Esophagus squamous epithelium (tissue), 4 donors: ENCODE results near the gene MCAM.

Source experiments
- POLR2A ChIP-seq, 4 donors: fragments of 450-650 bp; IDR thresholded peaks; one replicate each; pipeline ENCODE4 v1.6.1; 2017; ENCODE audit warnings: antibody characterized with exemption in 4 of 4, mild to moderate bottlenecking in 4 of 4, moderate library complexity in 3 of 4
- TF ChIP-seq, protein P1 (sequence below), 6 experiments: fragments of 450-650 bp in 4 of 6; fragments of 200-600 bp in 2 of 6; sonication (generic) in 2 of 6; IDR thresholded peaks; one replicate each; pipeline ENCODE4 v1.5.1; 2016 to 2019; ENCODE audit warnings: antibody characterized with exemption in 6 of 6, mild to moderate bottlenecking in 4 of 6, moderate library complexity in 4 of 6

- TF ChIP-seq POLR2A (IDR thresholded peaks at IDR 0.05), result no peak
- TF ChIP-seq, protein P1, sequence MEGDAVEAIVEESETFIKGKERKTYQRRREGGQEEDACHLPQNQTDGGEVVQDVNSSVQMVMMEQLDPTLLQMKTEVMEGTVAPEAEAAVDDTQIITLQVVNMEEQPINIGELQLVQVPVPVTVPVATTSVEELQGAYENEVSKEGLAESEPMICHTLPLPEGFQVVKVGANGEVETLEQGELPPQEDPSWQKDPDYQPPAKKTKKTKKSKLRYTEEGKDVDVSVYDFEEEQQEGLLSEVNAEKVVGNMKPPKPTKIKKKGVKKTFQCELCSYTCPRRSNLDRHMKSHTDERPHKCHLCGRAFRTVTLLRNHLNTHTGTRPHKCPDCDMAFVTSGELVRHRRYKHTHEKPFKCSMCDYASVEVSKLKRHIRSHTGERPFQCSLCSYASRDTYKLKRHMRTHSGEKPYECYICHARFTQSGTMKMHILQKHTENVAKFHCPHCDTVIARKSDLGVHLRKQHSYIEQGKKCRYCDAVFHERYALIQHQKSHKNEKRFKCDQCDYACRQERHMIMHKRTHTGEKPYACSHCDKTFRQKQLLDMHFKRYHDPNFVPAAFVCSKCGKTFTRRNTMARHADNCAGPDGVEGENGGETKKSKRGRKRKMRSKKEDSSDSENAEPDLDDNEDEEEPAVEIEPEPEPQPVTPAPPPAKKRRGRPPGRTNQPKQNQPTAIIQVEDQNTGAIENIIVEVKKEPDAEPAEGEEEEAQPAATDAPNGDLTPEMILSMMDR (IDR thresholded peaks at IDR 0.05), result no peak
Measured at GRCh38 chr11:119316016-119316728, 758 bp downstream of the MCAM start.
